Body of pancreas (tissue), 4 donors: ENCODE measurements around the gene SH3PXD2A.

Source experiments
- CTCF ChIP-seq, 7 experiments: fragments of 450-650 bp in 4 of 7; fragments of 200-600 bp in 3 of 7; sonication (generic) in 3 of 7; IDR thresholded peaks; one replicate each; pipeline ENCODE4 v1.5.1; 2016 to 2019; ENCODE audit warnings: antibody characterized with exemption in 7 of 7
- POLR2A ChIP-seq, 3 donors: fragments of 450-650 bp; IDR thresholded peaks; one replicate each; pipeline ENCODE4 v1.6.1; 2016; ENCODE audit warnings: antibody characterized with exemption in 3 of 3, mild to moderate bottlenecking in 2 of 3

- TF ChIP-seq CTCF (IDR thresholded peaks at IDR 0.05) (no peak), POLR2A (IDR thresholded peaks at IDR 0.05) (no peak)
Measured at GRCh38 chr10:103876155-103876554, 20.8 kb upstream of the SH3PXD2A start.
